HG03095 (cell line): Measurements from ENCODE around the gene HDAC4.
"Not testable (repeated sequence)": the region's sequence is repeated elsewhere in the genome, so short reads cannot be mapped to it uniquely, and the experiment has no call there.

Experiments used
- ATAC-seq: cut with Tn5 transposase; IDR thresholded peaks from one replicate; pipeline ENCODE4 v1.9.1; 2021; ENCODE audit warnings: moderate library complexity; ENCODE audit not compliant: unreplicated experiment

HDAC4 gene

DNA sequence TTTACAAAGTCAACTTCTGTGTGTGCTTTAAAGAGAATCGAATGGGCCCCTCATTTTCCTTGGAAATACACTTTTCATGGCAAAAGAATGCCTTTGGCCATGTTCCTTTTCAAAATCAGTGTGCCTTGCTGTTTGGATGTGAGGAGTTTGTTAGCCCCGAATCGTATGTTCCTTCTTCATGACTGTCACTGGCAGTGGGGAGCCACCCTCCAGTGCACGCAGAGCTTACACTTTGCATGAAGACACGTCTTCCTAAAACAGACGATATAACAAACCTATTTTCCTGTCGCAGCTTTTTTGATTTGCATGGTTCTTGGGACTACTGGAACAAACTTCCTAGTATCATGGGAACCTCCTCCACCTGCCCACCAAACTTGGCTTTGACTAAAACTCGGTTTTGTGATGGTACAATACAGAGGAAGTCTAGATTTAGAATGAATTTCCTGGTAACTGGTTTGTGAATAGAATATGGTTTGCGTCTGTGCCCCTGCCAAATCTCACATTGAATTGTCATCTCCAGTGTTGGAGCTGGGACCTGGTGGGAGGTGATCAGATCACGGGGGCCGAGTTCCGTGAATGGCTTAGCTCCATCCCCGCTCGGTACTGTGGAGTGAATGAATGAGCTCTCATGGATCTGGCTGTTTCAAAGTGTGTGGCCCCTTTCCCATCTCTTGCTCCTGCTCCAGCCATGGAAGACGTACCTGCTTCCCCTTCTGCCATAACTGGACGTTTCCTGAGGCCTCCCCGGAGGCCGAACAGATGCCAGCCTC, 358.1 kb downstream of the HDAC4 start:
- no peak for ATAC-seq

DNA sequence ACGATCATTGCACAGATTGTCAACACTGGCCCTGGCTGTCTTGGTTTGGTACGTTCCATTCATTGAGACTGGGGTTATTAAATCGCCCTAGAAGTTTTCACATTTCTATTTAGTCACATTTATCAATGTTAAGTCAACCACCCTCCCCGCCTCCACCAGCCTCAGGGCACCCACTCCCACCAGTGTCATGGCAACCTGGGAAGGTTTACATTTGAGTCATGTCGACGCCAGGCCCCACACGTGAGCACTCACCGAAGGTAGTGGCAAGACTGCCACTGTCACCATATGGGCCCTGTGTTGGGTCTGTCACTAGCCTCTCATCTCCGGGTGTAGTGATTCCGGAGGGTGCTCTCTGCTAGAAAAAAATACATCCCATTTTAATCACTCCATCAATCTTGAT, 358.8 kb downstream of the HDAC4 start:
- ATAC-seq, result no peak

DNA sequence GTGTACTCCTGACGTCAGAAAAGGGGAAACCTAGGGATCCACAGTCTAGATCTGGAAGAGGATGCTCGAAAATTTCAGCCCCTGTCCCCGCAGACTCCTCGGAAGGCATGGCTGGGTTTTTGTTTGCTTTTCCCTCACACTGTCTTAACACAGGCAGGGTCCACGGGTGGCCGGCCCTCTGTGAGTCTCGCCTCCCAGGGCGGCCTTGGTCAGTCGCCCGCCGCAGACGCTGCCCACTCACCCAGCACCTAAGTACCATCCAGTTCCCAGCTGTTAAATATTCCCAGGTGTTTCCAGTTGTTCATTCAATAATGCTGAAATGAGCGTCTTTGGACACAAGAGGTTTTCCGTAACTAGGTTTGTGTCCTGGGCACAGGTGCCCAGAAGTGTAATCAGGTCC, 359.8 kb downstream of the HDAC4 start:
- no peak for ATAC-seq

DNA sequence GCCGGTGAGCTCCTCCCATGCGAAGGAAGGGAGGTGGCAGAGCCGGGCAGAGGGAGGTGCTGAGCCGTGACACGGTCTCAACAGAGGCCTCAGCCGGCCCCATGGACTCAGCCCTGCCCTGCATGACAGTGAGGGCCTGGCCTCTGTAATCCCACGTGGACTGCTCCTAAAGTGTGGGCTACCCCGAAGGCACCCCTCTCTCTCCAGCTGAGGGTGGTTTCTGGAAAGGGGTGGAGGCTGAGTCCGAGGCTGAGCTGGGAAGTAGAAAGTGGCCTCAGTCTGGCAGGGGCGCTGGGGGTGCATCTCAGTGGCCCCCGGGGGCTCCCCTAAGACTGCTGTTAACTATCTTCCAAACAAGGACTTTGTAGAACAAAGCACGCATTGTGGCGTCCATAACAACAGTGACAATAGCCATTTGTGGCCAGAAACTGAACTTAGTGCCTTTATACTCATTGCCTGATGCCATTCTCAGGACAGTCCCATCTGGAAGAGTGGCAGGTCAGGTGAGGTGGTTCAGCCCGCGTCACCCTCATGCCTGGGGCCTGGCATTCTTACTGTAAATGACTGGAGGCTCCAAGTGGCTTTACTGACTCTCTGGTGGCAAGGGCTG, 360.6 kb downstream of the HDAC4 start:
- ATAC-seq, result no peak

DNA sequence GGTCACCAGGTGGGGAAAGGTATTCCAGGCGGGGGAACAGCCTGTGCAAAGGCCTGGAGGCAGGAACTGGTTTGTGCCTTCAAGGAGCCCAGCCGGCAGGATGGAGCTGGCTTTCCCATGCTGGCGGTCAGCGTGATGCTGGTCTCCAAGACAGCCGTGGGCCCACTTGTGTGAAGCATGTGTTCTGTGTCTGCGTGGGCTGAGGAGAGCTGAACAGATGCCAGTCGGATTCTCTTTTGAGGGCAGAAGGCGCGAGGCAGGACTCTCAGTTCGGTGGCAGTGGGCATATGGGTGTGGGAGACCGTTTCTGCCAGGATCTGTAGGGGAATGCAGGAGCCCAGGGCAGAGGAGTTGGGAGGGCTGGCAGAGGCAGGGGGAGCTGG, 361.4 kb downstream of the HDAC4 start:
- no peak for ATAC-seq

DNA sequence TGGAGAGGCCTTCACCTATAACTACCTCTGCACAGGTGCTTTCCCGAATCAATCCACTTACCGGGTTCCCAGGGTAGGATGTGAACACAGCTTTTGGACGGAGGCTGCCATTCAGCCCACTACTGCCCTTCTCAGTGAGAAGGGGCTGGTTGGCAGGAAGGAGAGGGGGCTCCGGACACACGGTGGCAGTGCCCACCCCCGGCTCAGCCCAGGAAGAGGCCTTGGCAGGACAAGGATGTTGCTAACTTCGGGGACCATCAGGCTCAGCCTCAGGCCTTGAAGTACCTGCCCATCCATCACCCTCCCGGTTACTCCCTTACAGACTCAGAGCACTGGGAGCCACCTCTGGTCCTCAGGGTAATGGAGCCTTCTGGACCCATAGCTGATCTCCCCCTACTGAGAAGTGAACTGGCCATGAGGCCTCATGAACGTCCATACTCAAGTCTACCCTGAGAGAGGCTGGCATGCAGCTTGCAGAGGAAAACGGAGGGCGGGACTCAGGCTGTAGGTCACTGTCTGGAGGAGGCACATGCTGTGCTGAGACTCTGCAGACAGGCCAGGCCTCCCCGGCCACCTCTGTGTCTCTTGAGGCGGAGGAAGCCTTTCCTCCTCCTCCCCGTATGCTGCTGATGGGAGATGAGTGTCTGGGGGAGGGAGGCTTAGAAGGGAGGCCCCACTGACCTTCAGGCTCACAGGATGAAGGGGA, 361.9 kb downstream of the HDAC4 start:
- no peak for ATAC-seq

DNA sequence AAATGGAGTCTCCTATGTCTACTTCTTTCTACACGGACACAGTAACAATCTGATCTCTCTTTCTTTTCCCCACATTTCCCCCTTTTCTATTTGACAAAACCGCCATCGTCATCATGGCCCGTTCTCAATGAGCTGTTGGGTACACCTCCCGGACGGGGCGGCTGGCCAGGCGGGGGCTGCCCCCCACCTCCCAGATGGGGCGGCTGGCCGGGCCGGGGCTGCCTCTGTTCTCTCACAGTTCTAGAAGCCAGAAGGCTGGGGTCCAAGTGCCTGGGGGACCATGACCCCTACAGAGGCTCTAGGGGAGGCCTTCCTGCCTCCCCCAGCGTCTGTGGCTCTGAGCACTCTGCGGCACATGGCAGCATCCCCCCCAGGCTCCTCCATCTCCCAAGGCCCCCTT, 362.5 kb downstream of the HDAC4 start:
- ATAC-seq, result not testable (repeated sequence)

DNA sequence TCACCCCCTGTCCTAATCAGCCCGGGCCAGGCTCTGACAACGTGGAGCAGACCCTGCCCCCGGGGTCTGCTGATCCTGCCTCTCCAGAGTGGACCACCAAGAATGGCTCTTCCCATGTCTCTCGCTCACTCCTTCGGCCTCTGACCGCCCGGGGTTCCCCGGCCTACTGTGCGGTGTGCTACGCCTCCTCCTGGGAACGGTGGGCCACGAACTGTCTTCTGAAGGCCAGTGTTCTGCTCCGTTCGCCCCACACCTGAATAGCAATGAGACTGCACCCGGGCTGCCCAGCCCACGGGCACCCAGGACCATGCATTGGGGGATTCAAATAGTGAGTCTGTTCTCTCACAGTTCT, 363.3 kb downstream of the HDAC4 start:
- no peak for ATAC-seq

DNA sequence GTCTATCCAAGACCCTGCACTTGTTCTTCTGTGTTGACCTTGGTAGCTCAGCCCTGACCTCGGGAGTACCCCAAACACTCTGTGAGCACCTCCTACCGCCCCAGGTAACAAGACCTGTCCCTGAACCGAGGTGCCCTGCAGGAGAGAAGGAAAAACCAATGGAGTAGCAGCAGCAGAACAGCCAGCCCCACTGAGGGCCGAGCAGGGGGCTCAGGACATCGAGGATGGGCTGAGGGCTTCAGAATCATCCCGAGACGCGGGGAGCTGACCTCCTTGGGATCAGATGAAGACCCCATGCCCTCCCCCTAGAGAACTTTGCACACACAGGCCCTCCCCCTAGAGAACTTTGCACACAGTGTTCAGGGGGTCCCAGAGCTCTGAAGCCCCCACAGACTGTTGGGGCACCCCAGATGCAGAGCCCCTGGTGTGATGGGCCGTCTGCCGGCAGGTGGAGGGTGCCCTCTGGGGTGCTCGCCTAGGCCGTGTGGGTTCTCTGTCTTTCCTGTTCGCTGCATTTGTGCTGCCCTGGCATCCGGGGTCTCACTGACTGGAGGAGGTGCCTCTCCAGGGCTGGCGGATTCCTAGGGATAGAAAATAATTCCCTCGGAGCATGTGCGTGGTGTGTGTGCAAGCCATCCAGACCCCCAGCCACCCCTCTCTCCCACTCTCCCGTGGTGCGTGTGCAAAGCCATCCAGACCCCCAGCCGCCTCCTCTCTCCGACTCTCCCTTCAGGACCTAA, 363.8 kb downstream of the HDAC4 start:
- no peak for ATAC-seq

DNA sequence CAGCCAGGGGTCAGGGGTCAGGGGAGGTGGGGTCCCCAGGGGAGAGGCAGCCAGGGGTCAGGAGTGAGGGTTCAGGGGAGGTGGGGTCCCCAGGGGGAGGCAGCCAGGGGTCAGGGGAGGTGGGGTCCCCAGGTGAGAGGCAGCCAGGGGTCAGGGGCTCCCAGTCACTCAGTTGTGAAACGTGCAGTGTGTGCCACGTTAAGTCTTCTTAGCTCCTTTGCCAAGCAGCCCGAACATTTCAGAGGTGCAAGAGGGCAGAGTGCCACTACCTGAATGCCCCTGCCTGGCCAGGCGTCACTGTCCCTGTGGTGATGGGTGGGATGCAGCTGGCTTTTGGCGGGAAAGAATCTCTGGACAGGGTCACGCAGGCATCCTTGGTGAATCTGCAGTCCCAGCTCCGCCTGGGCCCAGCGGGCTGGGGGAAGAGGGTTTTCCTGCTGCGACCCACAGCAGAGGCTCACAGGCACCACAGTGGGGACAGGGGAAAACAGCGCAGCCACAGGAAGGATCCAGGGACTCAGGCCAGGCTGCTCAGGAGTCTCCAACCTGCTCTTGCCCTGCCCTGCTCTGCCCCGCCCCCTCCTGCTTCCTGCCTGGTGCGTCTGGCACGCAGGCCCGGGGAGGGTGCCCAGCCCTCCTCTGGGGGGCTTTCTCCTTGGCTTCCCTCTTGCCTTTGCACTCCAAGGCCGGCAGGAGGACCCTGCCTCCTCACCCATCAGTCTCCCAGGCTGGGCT, 364.7 kb downstream of the HDAC4 start:
- ATAC-seq, result no peak

DNA sequence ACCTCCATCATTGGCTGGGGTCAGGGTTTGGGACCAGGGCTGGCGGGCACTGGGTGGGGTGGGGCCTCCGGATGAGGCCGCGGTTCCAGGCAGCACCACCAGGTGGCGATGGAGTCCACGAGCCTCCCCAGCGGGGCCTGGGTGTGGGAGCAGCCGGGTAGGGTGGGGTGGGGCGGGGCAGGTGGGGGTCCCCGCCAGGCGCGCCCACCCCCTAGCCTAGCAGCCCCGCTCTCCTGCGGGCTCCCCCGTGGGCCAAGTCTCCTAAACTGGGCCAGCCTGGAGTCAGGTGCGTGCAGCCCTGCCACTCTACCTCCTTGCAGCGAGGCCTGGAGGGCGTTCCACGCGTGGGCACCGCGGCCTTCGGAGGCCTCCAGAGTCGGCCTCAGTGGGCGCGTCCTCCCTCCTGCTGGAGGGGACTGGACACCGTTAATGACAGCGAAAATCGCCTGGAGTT, 365.4 kb downstream of the HDAC4 start:
- ATAC-seq, result no peak

DNA sequence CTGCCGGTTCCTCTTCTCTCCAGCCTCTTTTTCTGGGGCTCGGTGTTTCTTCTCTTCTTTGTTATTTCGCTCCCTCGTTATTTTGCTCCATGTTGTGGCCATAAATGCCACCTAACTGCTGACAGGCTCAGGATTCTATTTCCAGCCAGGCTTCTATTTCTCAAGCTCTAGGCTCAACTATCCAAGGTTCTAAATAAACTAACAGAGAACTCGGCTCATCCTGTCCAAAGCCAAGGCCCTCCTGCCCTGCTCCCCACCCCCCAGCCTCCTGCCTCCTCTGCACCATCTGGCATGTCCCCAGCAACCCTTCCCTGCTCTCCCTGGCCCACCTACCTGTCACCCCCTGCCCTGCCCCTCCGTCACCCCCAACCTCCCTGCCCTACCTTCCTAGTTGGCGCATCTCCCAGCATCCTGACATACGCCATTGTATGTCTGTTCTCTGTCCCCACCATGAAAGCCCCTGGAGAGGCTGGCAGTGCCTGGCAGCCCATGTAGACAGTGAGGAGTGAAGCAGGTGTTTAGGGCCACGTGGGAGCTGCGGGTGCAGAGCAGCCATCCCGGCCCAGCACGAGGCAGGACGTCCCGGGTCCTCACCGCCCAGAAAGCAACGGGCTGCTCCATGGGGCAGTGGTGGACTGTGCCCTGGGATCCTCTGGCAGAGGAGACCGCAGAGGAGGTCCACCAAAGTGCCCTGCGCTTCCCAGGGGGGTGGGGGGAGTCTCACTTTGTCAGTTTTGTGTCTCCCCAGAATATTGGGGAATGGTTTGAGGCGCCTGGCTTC, 366.1 kb downstream of the HDAC4 start:
- no peak for ATAC-seq

DNA sequence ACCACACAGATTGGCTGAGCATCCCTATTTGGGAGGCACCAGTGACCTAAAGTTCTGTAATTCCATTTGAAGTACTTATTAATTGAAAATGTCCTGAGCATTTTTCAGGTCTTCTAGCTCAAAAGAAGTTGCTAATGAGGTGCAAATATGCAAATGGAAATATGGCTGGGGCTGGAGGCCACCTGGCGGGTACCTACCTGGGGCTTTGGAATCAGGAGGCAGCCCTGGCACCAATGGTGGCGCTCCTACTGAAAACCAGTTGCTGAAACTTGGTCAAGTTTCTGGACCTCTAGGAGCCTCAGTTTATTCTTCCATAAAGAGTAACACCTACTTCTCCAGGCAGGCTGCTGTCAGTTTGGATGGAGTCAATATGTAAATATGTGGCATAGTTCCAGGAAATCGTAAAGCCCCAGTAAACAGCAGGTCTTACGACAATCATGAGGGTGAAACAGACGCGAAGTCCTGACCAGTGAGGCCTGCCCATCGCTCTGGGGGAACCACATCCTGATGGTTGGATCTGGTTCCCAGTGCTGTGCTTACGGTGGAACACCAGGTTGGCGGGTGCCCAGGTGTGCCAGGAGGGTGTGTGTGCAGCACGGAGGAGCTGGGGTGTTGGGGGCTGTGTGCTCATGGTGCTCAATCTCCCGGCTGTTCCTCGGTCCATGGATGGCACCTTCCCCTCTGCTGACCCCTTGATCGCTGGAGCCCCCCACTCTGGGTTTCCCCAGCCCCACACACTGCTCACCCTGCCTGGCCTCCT, 366.8 kb downstream of the HDAC4 start:
- no peak for ATAC-seq

DNA sequence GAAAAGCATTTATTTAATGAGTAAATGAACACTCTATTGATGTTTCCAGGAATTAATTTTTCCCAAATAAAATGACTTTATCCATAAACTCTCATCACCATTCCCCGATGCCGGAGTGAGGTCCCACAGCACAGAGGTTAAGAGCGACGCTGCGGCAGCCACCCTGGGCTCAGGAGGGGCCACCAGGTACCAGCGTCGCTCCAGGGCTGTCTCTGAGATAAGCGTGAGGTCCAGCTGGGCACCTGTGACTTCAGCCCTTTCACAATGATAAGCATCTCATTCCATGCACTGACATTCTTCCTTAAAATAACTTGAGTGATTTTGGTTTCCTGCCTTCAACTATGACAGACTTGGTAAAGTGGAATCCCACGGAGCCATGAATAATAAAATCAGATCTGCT, 370.9 kb downstream of the HDAC4 start:
- ATAC-seq, result no peak

DNA sequence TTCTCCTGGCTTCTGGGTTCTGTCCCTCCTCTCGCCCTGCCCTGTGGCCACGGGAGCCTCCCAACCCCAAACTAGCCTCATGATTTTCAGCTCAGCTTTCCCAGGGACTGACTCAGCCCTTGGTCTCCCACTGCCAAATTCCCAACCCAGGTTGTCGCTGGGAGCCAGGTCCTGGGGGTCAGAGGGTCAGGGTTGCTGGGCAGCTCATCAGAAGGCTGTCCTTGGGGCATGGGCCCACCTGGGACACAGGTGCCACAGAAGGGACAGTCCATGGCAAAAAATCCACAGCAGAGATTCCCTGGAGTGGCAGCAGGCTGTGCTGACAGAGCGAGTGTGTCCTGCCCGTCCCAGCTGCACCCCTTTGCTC, 372.6 kb downstream of the HDAC4 start:
- ATAC-seq, result no peak

DNA sequence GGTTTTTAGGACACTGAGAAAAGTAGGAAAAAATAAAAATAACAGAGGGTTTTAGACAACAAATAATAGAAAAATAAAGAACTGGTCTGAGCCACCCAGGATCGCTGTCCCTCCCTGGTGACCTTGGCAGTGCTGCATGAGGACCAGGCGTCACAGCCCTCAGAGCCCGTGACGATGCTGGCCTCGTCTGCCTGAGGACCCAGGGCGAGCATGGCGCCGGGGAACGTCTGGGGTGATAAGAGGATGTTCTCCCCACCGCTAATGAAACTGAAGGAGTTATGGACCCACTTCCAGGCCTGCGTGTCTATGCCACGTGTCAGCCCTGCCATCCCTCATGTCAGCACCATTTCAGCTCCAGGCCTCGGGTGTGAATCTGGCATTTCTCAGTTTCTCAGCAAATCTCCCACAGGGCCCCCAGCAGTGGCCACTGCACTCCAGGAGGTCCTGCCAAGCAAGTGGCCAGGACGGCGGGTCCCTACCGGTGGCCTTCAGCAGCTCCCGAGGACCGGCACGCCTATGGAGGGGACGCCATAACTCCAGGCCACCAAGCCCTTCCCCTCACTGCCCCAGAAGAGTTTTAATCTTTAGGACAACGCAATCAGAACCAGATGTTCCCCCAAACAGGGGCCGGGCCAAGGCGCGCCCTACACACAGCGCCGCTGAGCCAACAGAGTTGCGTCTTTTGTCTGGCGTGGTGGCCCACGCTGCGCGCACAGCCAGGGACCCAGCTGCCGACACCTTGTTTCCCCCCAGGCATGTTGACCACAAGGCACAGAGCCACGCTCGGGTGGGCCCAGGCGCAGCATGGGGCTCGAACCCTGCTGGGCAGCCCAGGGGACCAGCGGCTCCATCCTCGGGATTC, 373.2 kb downstream of the HDAC4 start:
- ATAC-seq, result no peak

DNA sequence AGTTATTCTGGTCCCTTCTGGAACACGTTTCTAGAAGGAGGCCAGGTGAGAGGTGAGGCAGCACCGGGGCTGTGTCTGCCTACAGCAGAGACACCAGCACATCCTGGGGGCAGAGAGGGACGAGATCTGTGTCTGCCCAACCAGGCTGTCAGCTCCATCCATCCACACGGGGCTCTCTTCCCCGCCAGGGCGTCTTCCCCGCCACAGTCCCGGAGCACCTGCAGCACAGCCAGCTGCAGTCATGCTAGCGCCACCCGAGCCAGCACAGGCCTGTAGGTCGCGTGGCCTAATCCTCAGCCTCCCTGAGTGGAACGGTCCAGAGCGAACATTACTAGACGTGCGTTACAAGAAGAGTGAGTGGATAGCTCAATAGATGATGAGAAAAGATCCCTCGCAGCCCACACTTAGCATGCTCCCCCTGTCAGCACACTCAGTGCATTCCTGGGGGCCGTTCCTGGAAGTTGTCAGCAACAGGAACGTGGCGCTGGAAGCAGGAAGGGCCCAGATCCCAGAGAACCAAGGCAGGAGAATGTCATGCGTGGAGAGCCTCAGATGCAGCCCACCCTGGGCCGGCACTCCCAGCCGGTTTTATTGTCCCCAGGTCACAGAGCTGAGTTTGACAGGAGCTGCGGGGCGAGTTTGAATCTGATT, 374.0 kb downstream of the HDAC4 start:
- ATAC-seq, result no peak

DNA sequence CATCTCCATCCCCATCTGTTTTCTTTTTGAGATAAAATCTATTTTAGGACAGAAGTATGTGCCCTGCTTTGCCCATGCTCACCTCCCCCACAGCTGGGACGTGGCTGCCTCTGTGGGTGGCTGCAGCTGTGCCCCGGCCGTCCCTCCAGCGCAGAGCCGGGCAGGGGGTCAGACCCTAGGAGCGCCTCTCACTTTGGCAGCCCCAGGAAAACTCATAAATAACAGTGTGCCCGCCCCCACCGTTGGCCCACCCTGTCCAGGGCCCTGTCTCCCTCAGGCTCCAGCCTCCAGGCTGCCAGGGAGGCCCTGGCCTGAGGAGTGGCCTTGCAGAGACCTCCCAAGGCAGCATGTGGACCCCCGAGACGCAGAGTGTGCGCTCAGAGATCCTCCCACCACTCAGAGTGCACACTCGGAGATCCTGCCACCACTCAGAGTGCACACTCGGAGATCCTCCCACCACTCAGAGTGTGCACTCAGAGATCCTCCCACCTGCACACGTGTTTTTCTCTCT, 374.8 kb downstream of the HDAC4 start:
- ATAC-seq, result no peak
